ENCODE data around the gene CDCA5. TPM values are rescaled to one million over a fixed set of nuclear protein-coding genes. Genes with fewer than 3 reads are reported as not detected.

Gene CDCA5
- total and polyA plus RNA-seq, 2 of the 4 experiments (the other 2 are of a cell fraction) = 9.1 to 14.0 TPM

DNA sequence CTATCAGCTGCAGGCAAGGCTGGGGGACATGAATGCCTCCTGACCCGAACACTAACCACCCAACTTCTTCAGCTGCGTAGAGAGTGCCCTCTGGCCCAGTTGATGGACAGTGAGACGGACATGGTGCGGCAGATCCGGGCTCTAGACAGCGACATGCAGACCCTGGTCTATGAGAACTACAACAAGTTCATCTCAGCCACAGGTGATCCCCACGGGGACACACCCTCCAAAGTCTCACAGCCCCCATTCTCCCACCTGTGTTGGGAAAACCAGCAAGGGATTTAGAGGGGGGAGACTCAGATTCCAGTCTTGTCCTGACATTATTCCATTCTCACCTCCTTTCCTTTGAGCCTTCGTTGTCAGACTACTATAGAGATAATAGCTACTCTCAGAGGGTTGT is 13.1 kb upstream of the CDCA5 start:
- Histone ChIP-seq H3K56ac (ENCODE audit: extremely low read depth, insufficient read depth, low read length) (no peak overlapping the region), H2AK5ac (ENCODE audit: low read depth, low read length) (no peak overlapping the region), H3K4ac (ENCODE audit: low read depth, low read length) (no peak overlapping the region), H3K9me1 (ENCODE audit: insufficient read depth, low read length) (peaks cover 7% of the 10 kb centered on the region; the same call in 1 of the 2 replicates), H4K91ac (ENCODE audit: insufficient read depth, low read depth, low read length) (no peak overlapping the region), H3K4me3 (ENCODE audit: insufficient read depth, low read depth, low read length) (peak overlapping the region; percentile 41), H2BK15ac (ENCODE audit: low read depth, low read length) (no peak overlapping the region), H3K9ac (ENCODE audit: low read depth, low read length) (no peak overlapping the region), H3K4me1 (ENCODE audit: control insufficient read depth, insufficient read depth, low read length) (no peaks in the 10 kb centered on the region), H3K36me3 (ENCODE audit: control insufficient read depth, insufficient read depth, low read length) (0 out of 2 replicates have a peak, but pooled peaks cover 2% of the 10 kb centered on the region), H4K20me1 (ENCODE audit: insufficient read depth, low read length) (peaks cover 3% of the 10 kb centered on the region; the same call in 1 of the 2 replicates), H3K27ac (ENCODE audit: insufficient read depth, low read length) (no peak overlapping the region), H2AK9ac (replicated peaks; ENCODE audit: low read depth, low read length, poor library complexity) (no peak overlapping the region), H2BK5ac (ENCODE audit: low read depth, low read length, poor library complexity, severe bottlenecking) (no peak overlapping the region), H3K27me3 (ENCODE audit: control insufficient read depth, insufficient read depth, low read length) (no peaks in the 10 kb centered on the region), H2BK20ac (ENCODE audit: low read depth, low read length) (no peak overlapping the region), H4K8ac (ENCODE audit: low read depth in 2 of 2, low read length in 2 of 2) (no peak overlapping the region; a peak in 1 of 4 replicates), H3K9me3 (ENCODE audit: control insufficient read depth, insufficient read depth, low read length) (no peaks in the 10 kb centered on the region), H3K79me1 (ENCODE audit: low read depth in 1 of 2, low read length in 2 of 2) (peaks cover 10 to 29% of the 10 kb centered on the region in 2 experiments), H3K18ac (ENCODE audit: low read depth, low read length) (no peak overlapping the region), H2BK120ac (ENCODE audit: low read depth, low read length) (no peak overlapping the region), H2AFZ (replicated peaks; ENCODE audit: low read length, poor library complexity) (no peak overlapping the region), H3K4me2 (ENCODE audit: low read depth, low read length) (peak overlapping the region; percentile 32; the same call in 1 of the 2 replicates), H4K5ac (ENCODE audit: low read depth, low read length) (no peak overlapping the region), H3K23ac (ENCODE audit: low read depth, low read length) (no peak overlapping the region), H3K14ac (replicated peaks; ENCODE audit: low read depth, low read length) (no peak overlapping the region)
- intact Hi-C loops (cut with micrococcal nuclease) = loop anchor here (1.0 to 5.0 kb wide), 2 partner anchors 13 to 180 kb away; partner anchors contain the start of genes ATG2A, CDCA5 and ZFPL1
- no peak for TF ChIP-seq NFE2L2 (IDR thresholded peaks at IDR 0.05; ENCODE audit: low read depth, low read length)
- TF ChIP-seq RAD21 (IDR thresholded peaks at IDR 0.05; ENCODE audit: low read length) = no peak
- no peak for TF ChIP-seq RFX5 (IDR thresholded peaks at IDR 0.05; ENCODE audit: low read depth, low read length)
- no peak for TF ChIP-seq CHD1 (IDR thresholded peaks at IDR 0.05; ENCODE audit: low read depth, low read length)
- no peak for TF ChIP-seq RCOR1 (IDR thresholded peaks at IDR 0.05; ENCODE audit: insufficient replicate concordance, low read length)
- TF ChIP-seq, protein P1, sequence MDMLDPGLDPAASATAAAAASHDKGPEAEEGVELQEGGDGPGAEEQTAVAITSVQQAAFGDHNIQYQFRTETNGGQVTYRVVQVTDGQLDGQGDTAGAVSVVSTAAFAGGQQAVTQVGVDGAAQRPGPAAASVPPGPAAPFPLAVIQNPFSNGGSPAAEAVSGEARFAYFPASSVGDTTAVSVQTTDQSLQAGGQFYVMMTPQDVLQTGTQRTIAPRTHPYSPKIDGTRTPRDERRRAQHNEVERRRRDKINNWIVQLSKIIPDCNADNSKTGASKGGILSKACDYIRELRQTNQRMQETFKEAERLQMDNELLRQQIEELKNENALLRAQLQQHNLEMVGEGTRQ (IDR thresholded peaks at IDR 0.05; ENCODE audit: low read depth, low read length) = no peak
- no peak for TF ChIP-seq MAZ (IDR thresholded peaks at IDR 0.05; ENCODE audit: borderline replicate concordance, low read depth, low read length)
- no peak for TF ChIP-seq CEBPB (IDR thresholded peaks at IDR 0.05; ENCODE audit: low read depth, low read length)
- TF ChIP-seq FOS (IDR thresholded peaks at IDR 0.05; ENCODE audit: low read depth, low read length) = no peak
- TF ChIP-seq, protein P2, sequence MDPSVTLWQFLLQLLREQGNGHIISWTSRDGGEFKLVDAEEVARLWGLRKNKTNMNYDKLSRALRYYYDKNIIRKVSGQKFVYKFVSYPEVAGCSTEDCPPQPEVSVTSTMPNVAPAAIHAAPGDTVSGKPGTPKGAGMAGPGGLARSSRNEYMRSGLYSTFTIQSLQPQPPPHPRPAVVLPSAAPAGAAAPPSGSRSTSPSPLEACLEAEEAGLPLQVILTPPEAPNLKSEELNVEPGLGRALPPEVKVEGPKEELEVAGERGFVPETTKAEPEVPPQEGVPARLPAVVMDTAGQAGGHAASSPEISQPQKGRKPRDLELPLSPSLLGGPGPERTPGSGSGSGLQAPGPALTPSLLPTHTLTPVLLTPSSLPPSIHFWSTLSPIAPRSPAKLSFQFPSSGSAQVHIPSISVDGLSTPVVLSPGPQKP (IDR thresholded peaks at IDR 0.05; ENCODE audit: borderline replicate concordance, low read depth, low read length) = no peak
- TF ChIP-seq SMC3 (IDR thresholded peaks at IDR 0.05; ENCODE audit: low read depth, low read length) = no peak
- no peak for TF ChIP-seq MXI1 (IDR thresholded peaks at IDR 0.05; ENCODE audit: borderline replicate concordance, low read depth, low read length)
- TF ChIP-seq MAFK (IDR thresholded peaks at IDR 0.05; ENCODE audit: low read depth, low read length) = no peak
- no peak for TF ChIP-seq POLR2A (IDR thresholded peaks at IDR 0.05; ENCODE audit: low read depth, low read length)
- TF ChIP-seq BHLHE40 (IDR thresholded peaks at IDR 0.05; ENCODE audit: low read depth, low read length) = no peak
- TF ChIP-seq, protein P3, sequence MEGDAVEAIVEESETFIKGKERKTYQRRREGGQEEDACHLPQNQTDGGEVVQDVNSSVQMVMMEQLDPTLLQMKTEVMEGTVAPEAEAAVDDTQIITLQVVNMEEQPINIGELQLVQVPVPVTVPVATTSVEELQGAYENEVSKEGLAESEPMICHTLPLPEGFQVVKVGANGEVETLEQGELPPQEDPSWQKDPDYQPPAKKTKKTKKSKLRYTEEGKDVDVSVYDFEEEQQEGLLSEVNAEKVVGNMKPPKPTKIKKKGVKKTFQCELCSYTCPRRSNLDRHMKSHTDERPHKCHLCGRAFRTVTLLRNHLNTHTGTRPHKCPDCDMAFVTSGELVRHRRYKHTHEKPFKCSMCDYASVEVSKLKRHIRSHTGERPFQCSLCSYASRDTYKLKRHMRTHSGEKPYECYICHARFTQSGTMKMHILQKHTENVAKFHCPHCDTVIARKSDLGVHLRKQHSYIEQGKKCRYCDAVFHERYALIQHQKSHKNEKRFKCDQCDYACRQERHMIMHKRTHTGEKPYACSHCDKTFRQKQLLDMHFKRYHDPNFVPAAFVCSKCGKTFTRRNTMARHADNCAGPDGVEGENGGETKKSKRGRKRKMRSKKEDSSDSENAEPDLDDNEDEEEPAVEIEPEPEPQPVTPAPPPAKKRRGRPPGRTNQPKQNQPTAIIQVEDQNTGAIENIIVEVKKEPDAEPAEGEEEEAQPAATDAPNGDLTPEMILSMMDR (conservative IDR thresholded peaks at IDR 0.05; ENCODE audit: low read depth, low read length) = no peak
- no peak for DNase-seq
- no TSS peak for BruUV-seq (replicated peaks)
- dilution Hi-C loops (cut with HindIII; ENCODE audit: low sequenced_read_pairs, unreplicated experiment) = no loop called here
- in situ Hi-C loops (cut with MboI; ENCODE audit: low sequenced_read_pairs) = no loop called here
- CTCF ChIA-PET = interaction anchor here (3.9 kb wide), 1 partner anchor 15 kb away, joined by 15 read pairs; the partner anchor contains the start of gene TM7SF2
- no peak for ATAC-seq (ENCODE audit: low read depth)
- POLR2A ChIA-PET (ENCODE audit: unreplicated experiment) = interaction anchor here (0.8 kb wide), 1 partner anchor 11 kb away, joined by 4 read pairs; no protein-coding TSS in a partner anchor
- no CpG with 5 or more reads among the region's 8 CpGs for WGBS, 2 experiments (ENCODE audit: extremely low coverage in 2 of 2, insufficient read length in 1 of 2)
